ENCODE results near the gene PRPF8.

The PRPF8 gene

DNA sequence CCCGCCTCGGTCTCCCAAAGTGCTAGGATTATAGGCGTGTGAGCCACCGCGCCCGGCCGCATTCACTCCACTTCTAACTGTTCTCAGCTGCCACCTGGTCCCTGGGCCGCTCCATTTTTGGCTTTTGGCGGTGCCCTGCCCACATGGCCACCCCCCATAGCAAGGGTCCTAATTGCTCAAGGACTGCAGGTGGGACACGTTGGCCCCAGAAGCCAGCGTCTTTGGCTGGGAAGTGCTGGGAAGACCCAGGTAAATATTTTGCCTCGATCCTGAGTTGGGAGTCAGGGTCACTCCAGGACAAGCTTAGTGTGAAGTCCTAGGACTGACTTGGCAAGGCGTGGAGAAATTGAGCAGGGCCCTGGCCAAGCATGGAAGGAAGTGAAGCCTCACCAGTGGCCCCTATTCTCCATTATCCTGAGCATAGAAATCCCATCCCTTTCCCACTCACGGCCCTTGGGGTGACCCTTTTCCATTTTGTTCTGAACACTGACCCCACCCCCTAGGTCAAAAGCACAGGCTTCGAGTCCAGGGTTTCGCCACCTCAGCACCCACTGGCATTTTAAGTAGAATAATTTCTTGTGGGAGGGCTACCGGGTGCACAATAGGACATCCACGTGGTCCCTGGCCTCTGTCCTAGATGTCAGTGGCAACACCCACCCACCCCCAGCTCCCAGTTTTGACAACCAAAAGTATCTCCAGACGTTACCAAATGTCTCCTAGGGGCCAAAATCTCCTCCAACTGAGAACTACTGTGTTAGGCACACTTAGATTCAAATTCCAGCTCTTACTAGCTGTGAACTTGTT, 33.9 kb upstream of the PRPF8 start:
- Histone ChIP-seq H3K4me1 (ENCODE audit: insufficient read depth, low read length, severe bottlenecking) (peaks cover 54% of the 10 kb centered on the region), H3F3A (ENCODE audit: insufficient read depth, low read length) (no peaks in the 10 kb centered on the region; the same call in 1 of the 2 replicates), H3K9ac (ENCODE audit: low read length) (no peak overlapping the region), H3K79me2 (ENCODE audit: insufficient read depth, low read length) (no peaks in the 10 kb centered on the region), H3K36me3 (ENCODE audit: insufficient read depth, low read length) (no peaks in the 10 kb centered on the region), H3K9me3 (ENCODE audit: low read length) (no peaks in the 10 kb centered on the region), H3K27ac (ENCODE audit: low read depth, low read length, poor library complexity, severe bottlenecking) (peak overlapping the region; percentile 92), H3K4me3 (ENCODE audit: low read depth, low read length, poor library complexity, severe bottlenecking) (no peak overlapping the region), H3K27me3 (ENCODE audit: insufficient read depth, low read length) (no peaks in the 10 kb centered on the region), H2AFZ (ENCODE audit: low read length) (no peak overlapping the region), H3K4me2 (ENCODE audit: low read length) (peak overlapping the region; percentile 94; the same call in 1 of the 2 replicates), H4K20me1 (ENCODE audit: insufficient read depth, low read length) (no peaks in the 10 kb centered on the region), H3K9me2 (ENCODE audit: low read depth, low read length) (no peaks in the 10 kb centered on the region)
- no peak for TF ChIP-seq EZH2 (IDR thresholded peaks at IDR 0.05; ENCODE audit: borderline replicate concordance, low read length)
- TF ChIP-seq, protein P1, sequence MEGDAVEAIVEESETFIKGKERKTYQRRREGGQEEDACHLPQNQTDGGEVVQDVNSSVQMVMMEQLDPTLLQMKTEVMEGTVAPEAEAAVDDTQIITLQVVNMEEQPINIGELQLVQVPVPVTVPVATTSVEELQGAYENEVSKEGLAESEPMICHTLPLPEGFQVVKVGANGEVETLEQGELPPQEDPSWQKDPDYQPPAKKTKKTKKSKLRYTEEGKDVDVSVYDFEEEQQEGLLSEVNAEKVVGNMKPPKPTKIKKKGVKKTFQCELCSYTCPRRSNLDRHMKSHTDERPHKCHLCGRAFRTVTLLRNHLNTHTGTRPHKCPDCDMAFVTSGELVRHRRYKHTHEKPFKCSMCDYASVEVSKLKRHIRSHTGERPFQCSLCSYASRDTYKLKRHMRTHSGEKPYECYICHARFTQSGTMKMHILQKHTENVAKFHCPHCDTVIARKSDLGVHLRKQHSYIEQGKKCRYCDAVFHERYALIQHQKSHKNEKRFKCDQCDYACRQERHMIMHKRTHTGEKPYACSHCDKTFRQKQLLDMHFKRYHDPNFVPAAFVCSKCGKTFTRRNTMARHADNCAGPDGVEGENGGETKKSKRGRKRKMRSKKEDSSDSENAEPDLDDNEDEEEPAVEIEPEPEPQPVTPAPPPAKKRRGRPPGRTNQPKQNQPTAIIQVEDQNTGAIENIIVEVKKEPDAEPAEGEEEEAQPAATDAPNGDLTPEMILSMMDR (IDR thresholded peaks at IDR 0.05; ENCODE audit: low read length) = no peak

DNA sequence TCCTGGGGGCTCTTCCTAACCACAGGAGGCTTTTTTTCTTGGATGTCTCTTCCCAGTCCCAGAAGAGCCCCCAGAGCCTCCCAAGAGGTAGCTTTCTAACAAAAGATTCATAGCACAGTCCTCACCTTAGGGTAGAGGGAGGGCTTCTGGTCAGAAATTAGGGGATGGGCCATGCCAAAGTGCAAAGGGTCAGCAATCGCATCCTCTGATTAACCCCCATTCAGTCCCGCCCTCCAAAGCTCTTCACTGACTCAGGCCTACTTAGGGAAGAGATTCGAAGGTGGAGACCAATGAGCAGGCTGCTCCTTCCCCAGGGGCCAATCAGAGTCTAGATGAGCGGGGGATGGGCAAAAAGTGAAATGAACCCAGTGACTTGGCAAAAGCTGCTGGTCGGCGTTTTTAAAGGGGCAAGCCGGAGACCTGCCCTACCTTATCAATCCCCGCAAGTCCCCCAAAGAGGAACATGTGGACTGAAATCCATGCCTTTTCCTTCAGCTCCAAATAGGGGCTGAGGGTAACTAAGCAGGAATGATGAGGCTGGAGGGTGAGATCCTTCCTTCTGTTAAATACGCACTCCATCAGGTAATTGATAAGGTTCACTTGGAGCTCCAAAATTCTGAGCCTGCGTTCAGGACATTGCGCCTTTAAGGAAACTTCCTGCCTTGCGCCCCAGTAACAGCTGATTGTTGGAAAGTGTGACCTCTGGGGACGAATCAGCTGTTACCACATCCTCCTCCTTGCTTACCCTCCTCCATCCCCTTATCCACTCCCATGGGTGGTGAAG, 32.4 kb upstream of the PRPF8 start:
- H2AFZ ChIP-seq (ENCODE audit: low read length) = no peak overlapping the region
- no peaks in the 10 kb centered on the region; the same call in 1 of the 2 replicates for H3K27me3 ChIP-seq (ENCODE audit: insufficient read depth, low read length)
- peak overlapping the region; percentile 94 for H3K4me2 ChIP-seq (ENCODE audit: low read length)
- peak overlapping the region; percentile 84 for H3K9ac ChIP-seq (ENCODE audit: low read length)
- no peaks in the 10 kb centered on the region for H3K79me2 ChIP-seq (ENCODE audit: insufficient read depth, low read length)
- no peaks in the 10 kb centered on the region; the same call in 1 of the 2 replicates for H3F3A ChIP-seq (ENCODE audit: insufficient read depth, low read length)
- TF ChIP-seq, protein P1 (IDR thresholded peaks at IDR 0.05; ENCODE audit: low read length) = no peak
- TF ChIP-seq EZH2 (IDR thresholded peaks at IDR 0.05; ENCODE audit: borderline replicate concordance, low read length) = no peak
- H3K27ac ChIP-seq (ENCODE audit: low read depth, low read length, poor library complexity, severe bottlenecking) = peak overlapping the region; percentile 92
- H3K9me3 ChIP-seq (ENCODE audit: low read length) = no peaks in the 10 kb centered on the region
- no peaks in the 10 kb centered on the region for H3K36me3 ChIP-seq (ENCODE audit: insufficient read depth, low read length)
- peaks cover 40% of the 10 kb centered on the region for H3K4me1 ChIP-seq (ENCODE audit: insufficient read depth, low read length, severe bottlenecking)
- no peaks in the 10 kb centered on the region for H3K9me2 ChIP-seq (ENCODE audit: low read depth, low read length)
- no peaks in the 10 kb centered on the region for H4K20me1 ChIP-seq (ENCODE audit: insufficient read depth, low read length)
- H3K4me3 ChIP-seq (ENCODE audit: low read depth, low read length, poor library complexity, severe bottlenecking) = peak overlapping the region; percentile 72

DNA sequence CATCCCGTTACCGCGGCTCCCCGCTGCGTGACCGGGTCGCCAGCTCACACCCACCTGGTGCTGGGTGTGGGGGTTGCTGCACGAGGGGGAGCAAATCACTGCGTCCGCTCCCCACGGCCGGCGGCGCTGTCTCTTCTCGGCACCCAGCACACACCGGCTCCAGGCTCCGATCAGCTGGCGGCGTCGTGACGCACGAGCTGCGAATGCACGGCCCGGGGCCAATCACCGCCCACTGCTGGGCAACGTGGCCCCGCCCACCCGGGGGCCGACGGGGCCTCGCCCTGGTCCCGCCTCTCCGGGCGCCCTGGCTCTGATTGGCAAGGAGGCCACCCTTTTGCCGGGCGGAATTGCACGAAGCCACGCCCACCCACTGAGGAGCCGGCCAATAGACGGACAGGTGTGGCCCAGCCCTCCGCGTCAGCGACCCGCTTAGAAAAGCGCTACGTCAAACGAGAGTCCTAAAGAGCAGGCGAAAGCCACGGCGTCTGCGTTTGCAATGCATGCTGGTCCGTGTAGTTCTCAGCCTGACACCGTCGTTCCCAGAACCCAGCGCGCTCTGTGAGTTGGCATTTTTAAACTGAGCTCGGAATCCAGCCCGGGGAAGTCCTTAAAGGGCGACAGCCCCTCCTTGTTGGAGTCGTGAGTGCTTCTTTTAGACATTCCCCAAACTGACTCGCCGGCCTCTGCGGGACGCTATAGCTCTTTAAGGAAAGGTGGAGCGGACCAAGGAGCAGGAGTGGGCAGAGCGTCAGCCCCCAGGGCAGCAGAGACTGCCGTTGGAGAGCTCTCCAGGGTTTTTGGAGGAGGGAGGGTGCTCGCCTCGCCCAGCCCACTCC, 31.6 kb upstream of the PRPF8 start:
- H3K27me3 ChIP-seq (ENCODE audit: insufficient read depth, low read length) = no peaks in the 10 kb centered on the region; the same call in 1 of the 2 replicates
- H2AFZ ChIP-seq (ENCODE audit: low read length) = no peak overlapping the region
- peak overlapping the region; percentile 74 for H3K4me3 ChIP-seq (ENCODE audit: low read depth, low read length, poor library complexity, severe bottlenecking)
- H3K79me2 ChIP-seq (ENCODE audit: insufficient read depth, low read length) = no peaks in the 10 kb centered on the region
- peaks cover 4% of the 10 kb centered on the region; the same call in 1 of the 2 replicates for H3F3A ChIP-seq (ENCODE audit: insufficient read depth, low read length)
- no peak for TF ChIP-seq EZH2 (IDR thresholded peaks at IDR 0.05; ENCODE audit: borderline replicate concordance, low read length)
- TF ChIP-seq, protein P1 (IDR thresholded peaks at IDR 0.05; ENCODE audit: low read length) = no peak
- H3K27ac ChIP-seq (ENCODE audit: low read depth, low read length, poor library complexity, severe bottlenecking) = peak overlapping the region; percentile 92
- H3K9me2 ChIP-seq (ENCODE audit: low read depth, low read length) = no peaks in the 10 kb centered on the region
- H3K9ac ChIP-seq (ENCODE audit: low read length) = peak overlapping the region; percentile 84
- H3K4me2 ChIP-seq (ENCODE audit: low read length) = peak overlapping the region; percentile 94
- no peaks in the 10 kb centered on the region for H4K20me1 ChIP-seq (ENCODE audit: insufficient read depth, low read length)
- no peaks in the 10 kb centered on the region for H3K36me3 ChIP-seq (ENCODE audit: insufficient read depth, low read length)
- no peaks in the 10 kb centered on the region for H3K9me3 ChIP-seq (ENCODE audit: low read length)
- peaks cover 38% of the 10 kb centered on the region for H3K4me1 ChIP-seq (ENCODE audit: insufficient read depth, low read length, severe bottlenecking)
